SW480 (cell line): ENCODE measurements around the gene COX5A.
"Not testable (repeated sequence)": the region's sequence is repeated elsewhere in the genome, so short reads cannot be mapped to it uniquely, and the experiment has no call there.

Experiments used
- DNase-seq: peaks from one replicate; pipeline ENCODE4 v3.0.0-alpha.2; 2016; ENCODE audit warnings: low spot score

The COX5A gene

DNA sequence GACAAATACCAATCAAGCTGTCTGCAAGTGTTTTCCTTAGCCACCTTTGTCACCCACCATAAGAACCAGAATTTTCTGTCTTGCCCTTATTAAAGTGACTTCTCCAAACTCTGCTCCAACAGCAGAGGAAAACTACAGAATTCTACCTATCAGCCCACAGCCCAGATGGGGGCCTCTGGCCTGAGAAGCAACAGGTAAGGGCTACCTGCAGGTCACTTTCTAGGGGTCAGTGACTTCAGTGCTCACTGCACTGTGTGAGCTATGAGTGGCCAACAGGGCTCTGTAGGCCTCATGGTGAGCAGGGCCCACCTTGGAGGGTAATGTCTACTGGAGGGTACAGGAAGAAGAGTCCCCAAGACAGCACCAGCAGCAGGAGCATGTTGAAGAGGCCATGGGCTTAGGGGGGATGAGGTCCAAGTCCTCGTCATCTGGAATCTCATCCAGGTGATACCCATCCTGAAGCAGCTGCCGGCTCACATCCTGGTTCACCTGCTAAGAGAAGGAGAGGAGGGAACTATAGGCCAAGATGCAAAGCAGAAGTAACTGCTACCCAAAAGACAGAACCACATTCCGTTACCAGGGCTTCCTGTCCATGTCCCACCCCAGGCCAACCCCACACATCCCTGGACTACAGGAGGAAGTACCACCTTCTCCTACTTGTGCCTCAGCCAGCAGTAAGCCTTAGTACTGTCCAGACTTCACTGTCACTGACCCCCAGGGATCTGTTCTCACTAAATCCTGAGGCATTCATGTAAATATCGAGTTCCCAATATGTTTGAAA, 35.4 kb downstream of the COX5A start:
- no peak for DNase-seq

DNA sequence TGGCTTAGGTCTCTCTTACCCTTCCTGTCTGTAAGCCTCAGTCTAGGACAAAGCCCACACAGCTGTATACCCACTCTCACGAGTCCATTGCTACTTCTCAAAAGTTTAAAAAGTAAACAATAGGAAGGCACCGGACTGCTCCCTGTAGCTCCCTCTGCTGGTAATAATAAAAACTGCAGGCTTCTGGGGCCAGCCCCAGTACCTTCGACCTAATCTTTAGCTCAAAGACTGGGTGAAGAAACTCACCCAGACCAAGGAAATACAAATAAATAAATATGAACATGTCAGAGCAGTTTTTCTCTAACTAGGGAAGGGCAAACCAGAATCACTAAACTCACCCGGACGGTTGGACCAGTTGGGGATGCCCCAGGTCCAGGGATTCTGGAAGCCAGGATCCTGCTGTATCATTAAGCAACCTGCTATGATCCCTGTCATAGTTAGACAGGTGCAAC, 36.2 kb downstream of the COX5A start:
- peak; percentile 58 for DNase-seq

DNA sequence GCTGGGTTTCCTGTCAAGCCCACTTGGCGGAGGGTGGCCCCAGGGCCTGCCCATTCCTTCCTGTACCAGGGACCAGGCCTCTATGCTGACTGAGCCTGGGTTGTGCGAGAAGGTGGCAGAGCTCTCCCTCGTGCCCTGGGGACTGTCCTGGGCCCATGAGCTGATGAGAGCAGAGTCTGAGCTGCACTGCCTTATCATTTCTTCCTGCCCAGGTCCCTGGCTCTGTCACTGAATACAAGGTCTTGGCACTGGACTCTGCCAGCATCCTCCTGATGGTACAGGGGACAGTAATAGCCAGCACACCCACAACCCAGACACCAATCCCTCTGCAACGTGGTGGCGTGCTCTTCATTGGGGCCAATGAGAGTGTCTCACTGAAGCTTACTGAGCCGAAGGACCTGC, 40.6 kb downstream of the COX5A start:
- DNase-seq: no peak

DNA sequence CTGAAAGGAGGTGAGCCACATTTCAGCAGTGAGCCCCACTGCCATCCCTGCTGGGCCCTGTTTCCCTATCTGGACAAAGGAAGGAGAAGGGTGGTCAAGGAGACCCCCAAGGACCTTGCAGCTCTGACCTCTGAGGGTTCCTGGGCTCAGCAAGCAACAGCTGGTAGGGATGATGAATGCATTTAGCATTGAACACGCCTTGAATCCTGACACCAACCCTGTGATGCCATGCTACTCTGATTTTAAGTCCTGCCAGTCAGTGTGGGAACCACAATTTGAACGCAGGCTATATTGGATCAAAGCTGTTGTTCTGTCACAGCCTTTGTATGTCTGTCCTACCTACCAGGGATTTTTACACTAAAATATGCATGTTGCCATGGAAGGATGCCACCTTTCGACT, 41.6 kb downstream of the COX5A start:
- no peak for DNase-seq

DNA sequence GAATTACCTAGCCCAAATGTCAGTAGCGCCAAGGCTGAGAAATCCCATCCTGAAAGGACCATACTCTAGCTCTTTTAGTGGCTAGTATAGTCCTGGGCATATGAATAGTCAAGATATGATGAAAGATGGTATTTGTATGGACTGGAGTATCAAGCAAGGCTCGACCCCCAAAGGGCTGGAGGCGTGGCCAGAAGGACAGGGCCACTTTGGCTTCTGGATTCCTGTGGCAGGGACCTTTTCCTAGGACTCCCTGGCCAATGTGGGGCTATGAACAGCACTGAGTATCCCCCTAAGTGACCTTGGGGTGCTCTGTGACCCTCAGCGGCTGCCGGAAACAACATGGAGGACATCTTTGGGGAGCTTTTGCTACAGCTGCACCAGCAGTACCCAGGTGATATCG, 42.0 kb downstream of the COX5A start:
- DNase-seq: no peak

DNA sequence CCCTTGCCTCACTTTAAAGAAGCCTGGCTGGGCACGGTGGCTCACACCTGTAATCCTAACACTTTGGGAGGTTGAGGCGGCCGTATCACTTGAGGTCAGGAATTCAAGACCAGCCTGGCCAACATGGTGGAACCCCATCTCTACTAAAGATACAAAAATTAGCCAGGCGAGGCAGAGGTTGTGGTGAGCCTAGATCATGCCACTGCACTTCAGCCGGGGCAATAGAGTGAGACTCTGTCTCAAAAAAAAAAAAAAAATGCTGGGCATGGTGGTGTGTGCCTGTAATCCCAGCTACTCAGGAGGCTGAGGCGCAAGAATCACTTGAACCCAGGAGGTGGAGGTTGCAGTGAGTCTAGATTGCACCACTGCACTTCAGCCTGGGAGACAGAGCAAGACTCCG, 43.5 kb downstream of the COX5A start:
- not testable (repeated sequence) for DNase-seq

DNA sequence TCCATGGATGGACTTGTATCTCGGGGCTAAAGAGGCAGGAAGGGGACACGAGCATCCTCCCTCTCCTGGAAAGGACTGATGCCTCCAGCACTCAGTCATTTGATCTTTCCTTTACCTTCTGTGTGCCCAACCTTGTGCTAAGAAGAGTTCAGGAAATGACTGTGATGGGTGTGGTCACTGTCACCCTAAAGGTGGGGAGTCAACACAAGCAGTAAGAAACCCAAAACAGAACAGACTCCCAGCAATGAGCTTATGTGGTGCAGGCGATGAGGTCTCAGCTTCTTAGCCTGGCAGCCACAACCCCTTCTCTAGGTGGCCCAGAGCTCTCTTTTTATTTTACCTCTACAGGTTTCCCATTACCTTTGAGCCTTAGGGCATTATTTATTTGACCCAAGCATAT, 44.2 kb downstream of the COX5A start:
- no peak for DNase-seq

DNA sequence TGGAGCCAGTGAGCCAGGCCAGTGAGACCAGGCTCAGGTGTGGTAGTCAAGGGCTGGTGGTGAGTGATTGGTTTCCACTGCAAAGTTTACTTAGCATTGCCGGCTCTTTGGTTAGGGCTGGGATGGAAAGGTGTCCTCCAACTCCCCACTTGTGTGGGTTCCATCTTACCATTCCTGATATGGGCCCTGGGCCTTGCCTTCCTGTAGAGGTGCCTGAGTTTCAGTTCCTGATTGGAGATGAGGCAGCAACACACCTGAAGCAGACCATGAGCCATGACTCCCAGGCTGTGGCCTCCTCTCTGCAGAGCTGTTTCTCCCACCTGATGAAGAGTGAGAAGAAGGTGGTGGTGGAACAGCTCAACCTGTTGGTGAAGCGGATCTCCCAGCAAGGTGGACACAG, 44.9 kb downstream of the COX5A start:
- no peak for DNase-seq

DNA sequence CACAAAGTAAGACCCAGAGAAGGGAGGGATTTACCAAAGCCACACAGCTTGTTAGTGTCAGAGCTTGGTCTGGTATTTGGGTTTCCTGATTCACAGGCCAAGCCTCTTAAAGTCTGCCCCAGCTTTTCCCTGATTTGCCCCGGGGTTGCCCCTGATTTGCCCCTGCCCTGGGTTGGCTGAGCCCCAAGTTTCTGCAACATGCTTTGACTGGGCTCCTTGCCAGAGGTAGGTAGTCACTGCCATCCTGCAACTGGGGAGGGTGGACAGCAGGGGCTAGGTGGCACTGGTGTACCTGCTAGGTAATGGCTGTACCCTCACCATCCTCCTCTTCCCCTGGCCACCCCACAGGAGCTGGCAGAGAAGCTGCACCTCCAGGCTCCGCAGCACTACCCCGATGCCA, 45.6 kb downstream of the COX5A start:
- DNase-seq: no peak

DNA sequence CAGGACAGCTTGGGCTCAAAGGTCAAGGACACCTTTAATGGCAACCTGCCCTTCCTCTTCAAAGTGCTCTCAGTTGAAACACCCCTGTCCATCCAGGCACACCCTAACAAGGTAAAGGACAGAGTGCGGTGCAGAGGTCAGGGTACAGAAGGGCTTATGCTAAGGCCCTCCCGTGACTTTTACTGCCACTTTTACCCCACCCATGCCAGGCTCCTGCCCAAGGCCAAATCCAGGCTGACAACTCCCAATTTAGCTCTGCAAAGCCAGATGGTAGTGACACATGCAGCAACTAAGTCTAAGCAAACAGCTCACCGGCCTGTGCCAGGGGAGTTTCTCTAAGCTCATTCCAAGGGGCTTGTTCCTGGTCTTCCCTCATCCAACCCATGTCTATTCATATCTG, 46.4 kb downstream of the COX5A start:
- no peak for DNase-seq

DNA sequence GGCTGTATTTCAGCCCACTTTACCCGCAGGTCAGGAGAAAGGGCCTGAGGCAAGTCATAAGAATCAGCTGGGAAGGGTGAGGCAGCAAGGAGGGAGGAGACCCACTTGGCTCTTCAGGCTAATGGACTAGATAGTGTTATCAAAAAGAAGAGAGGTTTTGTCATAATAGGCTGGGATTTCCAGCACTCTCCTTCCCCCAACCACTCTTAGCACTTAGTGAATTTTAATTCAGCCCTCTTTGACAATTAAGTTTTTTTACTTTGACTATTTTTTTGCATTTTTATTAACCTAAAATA, 47.3 kb downstream of the COX5A start:
- no peak for DNase-seq

DNA sequence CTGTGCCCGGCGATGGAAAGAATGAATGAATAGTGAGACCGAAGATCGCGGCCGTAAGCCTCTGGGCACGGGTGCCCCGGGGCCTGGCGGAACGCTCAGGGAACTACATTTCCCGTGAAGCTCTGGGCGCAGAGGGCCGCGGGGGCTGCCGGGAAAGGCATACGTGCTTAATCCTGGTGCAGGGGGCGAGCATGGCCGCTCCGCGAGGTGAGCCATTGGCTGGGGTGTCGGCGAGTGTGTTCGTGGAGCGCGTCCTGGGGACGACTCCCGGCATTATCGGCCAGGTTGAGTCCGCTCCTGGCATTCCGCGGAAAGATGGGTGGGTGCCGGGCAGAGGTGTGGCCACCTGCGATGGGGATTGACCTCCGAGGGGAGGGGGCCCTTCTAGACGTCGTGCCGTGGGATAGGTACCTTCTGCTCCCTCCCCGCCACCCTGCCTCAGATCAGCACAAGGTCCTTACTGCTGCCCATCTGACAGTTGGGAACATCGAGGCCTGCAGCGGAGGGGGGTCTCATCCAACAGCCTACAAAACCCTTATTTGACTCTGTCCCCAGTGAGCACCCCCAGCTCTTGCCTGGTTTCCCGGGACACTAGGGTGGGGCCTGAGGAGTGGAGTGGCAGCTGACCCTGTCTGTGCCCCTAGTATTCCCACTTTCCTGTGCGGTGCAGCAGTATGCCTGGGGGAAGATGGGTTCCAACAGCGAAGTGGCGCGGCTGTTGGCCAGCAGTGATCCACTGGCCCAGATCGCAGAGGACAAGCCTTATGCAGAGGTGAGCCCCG, 47.8 kb downstream of the COX5A start, which contains the start of gene MPI:
Gene MPI, plus strand, starts transcription at position 160 of the 782 bp plus-strand sequence. Its CDS starts 32 bp downstream, at position 192.
- peak; percentile 79 for DNase-seq

DNA sequence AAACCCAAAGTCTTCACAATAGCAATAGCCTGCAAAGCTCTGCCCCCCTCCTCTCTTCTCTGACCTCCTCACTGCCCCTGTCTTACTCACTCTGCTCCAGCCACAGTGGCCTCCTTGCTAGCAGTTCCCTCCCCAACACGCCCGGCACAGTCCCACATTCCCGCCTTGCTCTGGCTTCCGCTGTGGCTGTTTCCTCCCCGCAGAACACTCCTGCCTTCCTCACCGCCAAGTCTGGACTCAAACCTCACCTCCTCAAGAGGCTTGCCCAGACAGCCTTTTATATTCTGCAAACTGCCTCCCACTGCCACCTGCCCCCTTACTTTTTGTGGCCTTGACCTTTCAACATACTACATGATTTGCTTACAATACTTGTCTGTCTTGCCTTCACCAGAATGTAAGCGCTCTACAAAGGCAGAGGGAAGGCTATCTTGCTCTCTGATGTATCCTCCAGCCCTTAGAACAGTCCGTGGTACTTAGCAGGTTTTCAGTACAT, 48.4 kb downstream of the COX5A start:
- DNase-seq: peak; percentile 30

DNA sequence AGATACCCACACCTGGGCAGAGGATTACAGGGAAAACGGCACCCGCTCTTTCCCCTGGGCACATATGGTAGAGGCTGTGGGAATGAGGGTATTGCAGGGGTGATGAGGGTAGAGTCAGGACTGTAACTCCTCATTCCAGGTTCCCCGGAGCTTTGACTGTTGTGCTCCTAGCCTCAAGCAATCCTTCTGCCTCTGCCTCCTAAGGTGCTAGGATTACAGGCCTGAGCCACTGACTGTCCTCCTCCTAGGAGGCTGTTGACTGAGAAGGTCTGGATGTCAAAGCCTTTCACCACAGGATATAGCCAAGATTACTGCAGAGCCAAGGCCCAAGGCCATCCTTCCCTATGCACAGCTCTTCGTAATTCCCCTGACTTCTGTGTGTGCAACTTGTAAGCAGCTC, 49.2 kb downstream of the COX5A start:
- no peak for DNase-seq

DNA sequence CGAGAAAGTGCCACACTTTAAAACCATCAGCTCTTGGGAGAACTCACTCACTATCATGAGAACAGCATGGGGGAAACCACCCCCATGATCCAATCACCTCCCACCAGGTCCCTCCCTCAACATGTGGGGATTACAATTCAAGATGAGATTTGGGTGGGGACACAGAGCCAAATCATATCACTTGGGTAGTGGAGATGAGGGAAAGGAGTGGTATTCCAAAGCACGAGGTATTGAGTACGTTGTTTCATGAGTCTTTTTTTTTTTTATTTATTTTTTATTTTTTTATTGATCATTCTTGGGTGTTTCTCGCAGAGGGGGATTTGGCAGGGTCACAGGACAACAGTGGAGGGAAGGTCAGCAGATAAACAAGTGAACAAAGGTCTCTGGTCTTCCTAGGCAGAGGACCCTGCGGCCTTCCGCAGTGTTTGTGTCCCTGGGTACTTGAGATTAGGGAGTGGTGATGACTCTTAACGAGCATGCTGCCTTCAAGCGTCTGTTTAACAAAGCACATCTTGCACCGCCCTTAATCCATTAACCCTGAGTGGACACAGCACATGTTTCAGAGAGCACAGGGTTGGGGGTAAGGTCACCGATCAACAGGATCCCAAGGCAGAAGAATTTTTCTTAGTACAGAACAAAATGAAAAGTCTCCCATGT, 50.2 kb downstream of the COX5A start:
- not testable (repeated sequence) for DNase-seq

DNA sequence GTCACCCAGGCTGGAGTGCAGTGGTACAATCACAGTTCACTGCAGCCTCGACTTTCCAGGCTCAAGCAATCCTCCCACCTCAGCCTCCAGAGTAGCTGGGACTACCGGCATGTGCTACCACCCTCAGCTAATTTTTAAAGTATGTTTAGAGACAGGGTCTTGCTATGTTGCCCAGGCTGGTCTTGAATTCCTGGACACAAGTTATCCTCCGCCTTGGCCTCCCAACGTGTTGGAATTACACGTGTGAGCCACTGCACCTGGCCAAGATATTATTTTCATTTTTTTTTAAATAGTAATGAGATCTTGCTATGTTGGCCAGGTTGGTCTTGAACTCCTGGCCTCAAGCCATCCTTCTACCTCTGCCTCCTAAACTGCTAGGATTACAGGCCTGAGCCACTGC, 52.4 kb downstream of the COX5A start:
- no peak for DNase-seq

DNA sequence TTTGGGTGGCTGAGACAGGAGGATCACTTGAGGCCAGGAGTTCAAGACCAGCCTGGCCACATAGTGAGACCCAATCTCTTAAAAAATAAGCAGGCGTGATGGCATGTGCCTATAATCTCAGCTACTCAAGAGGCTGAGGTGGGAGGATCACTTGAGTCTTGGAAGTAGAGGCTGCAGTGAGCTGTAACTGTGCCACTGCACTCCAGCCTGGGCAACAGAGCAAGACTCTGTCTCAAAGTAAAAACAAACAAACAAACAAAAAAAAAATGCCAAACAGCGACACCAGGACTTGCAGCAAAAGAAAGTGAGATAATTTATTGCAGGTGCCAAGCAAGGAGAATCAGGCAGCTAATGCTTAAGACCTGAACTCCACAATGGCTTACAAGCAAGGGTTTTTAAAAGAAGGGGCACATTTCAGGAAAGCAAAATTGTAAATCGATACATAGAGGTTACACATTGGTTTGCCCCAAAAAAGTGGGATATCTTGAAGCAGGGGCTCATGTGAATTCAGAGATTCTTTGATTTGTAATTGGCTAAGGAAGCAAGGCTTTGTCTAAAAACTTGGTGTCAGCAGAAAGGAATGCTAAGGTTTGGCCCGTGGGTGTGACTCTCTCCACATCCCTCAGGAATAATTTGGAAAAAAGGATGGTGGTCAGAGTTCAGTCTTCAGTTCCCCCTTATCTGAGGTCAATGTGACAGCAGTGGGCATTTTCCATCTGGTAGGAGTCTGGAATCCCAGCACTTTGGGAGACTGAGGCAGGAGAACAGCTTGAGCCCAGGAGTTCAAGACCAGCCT, 53.2 kb downstream of the COX5A start:
- DNase-seq: no peak

DNA sequence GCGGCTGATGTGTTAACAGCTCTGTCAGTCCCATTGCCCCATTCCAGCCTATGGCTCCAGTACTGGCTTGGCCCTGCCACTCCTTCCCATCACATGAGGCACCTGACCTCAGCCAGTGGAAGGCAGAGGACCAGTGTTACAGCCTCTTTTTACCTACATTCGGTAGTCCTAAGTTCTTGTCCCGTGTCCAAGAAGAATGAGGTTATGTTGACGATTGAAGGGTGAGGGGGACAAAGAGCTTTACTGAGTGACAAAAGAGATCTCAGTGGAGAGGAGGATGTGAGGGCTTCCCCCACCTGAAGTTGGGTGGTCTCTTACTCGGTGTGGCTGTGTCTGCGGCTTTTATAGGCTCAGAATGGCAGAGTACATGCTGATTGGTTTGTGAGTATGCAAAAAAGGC, 55.3 kb downstream of the COX5A start:
- DNase-seq: no peak

DNA sequence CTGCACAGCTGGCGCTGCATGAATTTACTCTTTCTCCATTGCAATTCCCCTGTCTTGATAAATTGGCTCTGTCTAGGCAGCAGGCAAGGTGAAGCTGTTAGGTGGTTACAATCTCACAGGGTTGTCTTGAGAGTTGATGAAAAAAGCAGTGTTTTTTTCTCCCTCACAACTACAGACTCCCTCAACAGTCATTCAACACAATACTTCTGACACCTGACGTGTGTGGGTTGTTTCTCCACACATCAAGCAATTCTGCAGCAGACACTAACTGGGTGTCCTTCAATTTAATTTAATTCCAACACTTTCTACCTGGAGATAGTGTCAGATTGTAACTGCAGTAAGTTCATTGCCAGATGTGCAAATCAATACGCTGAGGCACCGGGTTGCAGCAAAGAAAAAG, 59.6 kb downstream of the COX5A start:
- no peak for DNase-seq

DNA sequence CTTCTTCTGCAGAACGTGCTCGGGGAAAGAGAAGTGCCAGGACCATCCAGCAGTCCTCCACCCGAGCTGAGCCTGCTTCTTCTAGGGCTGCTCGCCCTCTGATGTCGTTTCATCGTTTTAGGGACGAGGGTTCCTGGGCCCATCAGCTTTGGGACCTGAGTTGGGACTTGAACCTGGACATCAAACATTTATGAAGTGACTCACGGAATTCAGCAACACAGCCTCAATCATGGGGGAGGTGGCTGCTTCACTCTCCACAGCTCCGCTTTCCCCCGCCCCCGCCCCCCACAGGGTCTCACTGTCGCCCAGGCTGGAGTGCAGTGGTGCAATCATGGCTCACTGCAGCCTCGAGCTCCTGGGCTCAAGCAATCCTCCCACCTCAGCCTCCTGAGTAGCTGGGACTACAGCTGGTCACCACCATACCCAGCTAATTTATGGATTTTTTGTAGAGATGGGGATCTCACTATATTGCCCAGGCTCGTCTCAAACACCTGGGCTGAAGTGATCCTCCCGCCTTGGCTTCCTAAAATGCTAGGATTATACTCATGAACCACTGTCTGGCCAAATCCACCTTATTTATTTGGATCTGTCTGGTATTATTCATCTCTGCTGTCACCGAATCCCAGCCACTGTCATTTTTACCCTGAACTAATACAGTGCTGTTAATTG, 64.0 kb downstream of the COX5A start:
- no peak for DNase-seq

DNA sequence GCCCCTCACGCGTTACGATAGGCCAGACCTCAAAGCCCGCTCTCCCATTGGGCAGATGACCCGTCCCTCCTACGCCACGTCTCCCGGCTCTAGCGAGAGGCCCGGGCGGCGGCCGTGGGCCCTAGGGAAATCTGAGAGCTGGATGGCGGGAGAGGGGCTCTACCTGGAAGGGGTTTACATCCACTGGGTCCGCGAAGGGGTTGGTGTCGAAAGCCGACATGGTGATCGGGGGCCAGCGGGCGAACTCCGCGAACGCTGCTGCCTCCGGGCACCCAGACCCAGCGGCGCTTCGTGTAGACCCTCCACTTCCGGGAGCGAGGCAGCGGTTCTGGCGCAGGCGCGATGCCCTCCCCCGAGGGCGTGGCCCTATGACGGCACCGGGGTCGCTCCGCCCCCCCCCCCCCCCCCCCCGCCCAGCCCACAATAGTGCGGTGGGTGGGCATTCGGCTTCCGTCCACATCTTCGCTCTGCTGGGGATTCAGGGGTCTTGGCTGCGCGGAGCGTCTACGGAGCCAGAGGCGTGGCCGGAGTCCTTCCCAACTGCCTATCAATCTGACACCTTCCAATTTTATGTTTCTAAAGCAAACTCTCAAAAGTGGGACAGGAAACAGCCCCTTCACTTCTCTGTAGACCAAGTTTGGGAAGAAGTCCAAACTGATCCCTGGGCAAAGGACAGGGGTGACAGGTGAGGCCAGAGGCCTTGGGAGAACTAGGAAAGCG, 64.7 kb downstream of the COX5A start, which contains the start of gene SCAMP2:
Gene SCAMP2, minus strand, starts transcription at position 330 of the 720 bp plus-strand sequence. Its CDS starts 110 bp downstream, at position 220.
- DNase-seq: peak; percentile 94
